ENCODE data around the gene C8A.

The C8A gene

GRCh38 chr1:56897150-56898004 is 42.8 kb downstream of the C8A start:
- DNase-seq: no peak

- no peak for DNase-seq
Measured at GRCh38 chr1:56898005-56898373, 43.4 kb downstream of the C8A start.

GRCh38 chr1:56898879-56899278 is 44.3 kb downstream of the C8A start:
- DNase-seq: no peak

GRCh38 chr1:56901716-56902115 is 47.1 kb downstream of the C8A start:
- DNase-seq: no peak

- no peak for DNase-seq
Measured at GRCh38 chr1:56903778-56904177, 49.2 kb downstream of the C8A start.

- DNase-seq: no peak
Measured at GRCh38 chr1:56904663-56905397, 50.2 kb downstream of the C8A start.

GRCh38 chr1:56905667-56906066 is 51.1 kb downstream of the C8A start:
- no peak for DNase-seq

GRCh38 chr1:56908619-56909221 is 54.1 kb downstream of the C8A start:
- no peak for DNase-seq

- DNase-seq: no peak
Measured at GRCh38 chr1:56910441-56910985, 55.9 kb downstream of the C8A start.

- no peak for DNase-seq
Measured at GRCh38 chr1:56911098-56911938, 56.7 kb downstream of the C8A start.

- DNase-seq: no peak
Measured at GRCh38 chr1:56912325-56912724, 57.7 kb downstream of the C8A start.

GRCh38 chr1:56915960-56916359 is 61.4 kb downstream of the C8A start:
- no peak for DNase-seq

- DNase-seq: no peak
Measured at GRCh38 chr1:56916630-56917029, 62.0 kb downstream of the C8A start.

- no peak for DNase-seq
Measured at GRCh38 chr1:56917356-56917755, 62.8 kb downstream of the C8A start.

GRCh38 chr1:56920591-56921001 is 66.0 kb downstream of the C8A start:
- DNase-seq: no peak

- no peak for DNase-seq
Measured at GRCh38 chr1:56921479-56921878, 66.9 kb downstream of the C8A start.

GRCh38 chr1:56922070-56922469 is 67.5 kb downstream of the C8A start:
- DNase-seq: no peak

- DNase-seq: no peak
Measured at GRCh38 chr1:56922507-56922906, 67.9 kb downstream of the C8A start.

- no peak for DNase-seq
Measured at GRCh38 chr1:56923201-56923600, 68.6 kb downstream of the C8A start.

- no peak for DNase-seq
Measured at GRCh38 chr1:56924116-56924515, 69.5 kb downstream of the C8A start.

GRCh38 chr1:56925193-56925592 is 70.6 kb downstream of the C8A start:
- DNase-seq: no peak

GRCh38 chr1:56927171-56927570 is 72.6 kb downstream of the C8A start:
- DNase-seq: no peak

GRCh38 chr1:56927986-56928385 is 73.4 kb downstream of the C8A start:
- DNase-seq: no peak
